ENCODE measurements around the gene SH3BGRL3.

DNA sequence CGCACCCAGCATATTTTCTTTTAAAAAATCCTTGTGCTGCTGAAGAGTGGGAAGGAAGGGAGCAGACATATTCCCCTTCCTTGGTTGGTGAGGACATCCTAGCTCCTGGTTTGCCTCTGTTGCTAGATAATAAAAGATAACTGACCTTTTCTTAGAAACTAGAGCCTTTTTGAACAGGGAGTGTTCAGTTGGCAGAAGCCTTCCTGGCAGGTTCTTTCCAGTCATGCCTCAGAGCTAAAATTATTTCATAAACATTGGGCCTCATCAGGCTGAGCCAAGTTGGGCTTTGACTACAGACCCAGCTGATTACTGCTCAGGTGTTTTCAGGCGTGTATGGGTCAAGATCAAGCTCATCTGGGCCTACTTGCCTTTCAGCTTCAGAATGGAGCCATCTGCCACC is 22.7 kb upstream of the SH3BGRL3 start:
- TF ChIP-seq POLR2AphosphoS5 (IDR thresholded peaks at IDR 0.05), result no peak
- no peak for TF ChIP-seq POLR2A (IDR thresholded peaks at IDR 0.05)

All from transverse colon (tissue), 3 donors.